Activated CD8-positive, alpha-beta memory T cell treated with anti-CD3 and anti-CD28 coated beads, Interleukin-2, amount 50 U/mL, for 1 hour (primary cell): ENCODE data around the gene PDX1.

ENCODE experiments used
- DNase-seq: peaks from one replicate; pipeline ENCODE4 v3.0.0-alpha.2; 2020; ENCODE audit errors: extremely low read depth

The PDX1 gene

GRCh38 chr13:27970382-27971235, 50.8 kb downstream of the PDX1 start:
- DNase-seq: no peak

DNA sequence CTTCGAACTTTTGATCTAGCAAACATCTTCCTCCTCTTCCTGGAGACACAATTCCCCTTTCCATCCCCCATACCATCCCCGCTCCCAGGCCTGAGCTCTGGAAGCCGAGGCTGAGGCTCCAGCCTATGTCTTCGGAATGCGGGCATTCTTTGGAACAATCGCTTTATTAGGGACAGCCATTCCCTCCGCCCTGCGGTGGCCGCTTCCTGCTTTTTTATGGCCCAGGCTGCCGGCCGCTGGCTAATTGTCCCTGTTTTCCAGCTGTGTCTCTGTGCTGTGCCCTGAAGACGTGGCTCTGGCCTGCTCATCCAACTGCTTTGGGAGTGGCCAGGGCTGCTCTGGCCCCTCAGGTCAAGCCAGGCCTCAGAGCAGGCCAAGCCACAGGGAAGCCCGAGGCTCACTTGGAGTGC, 51.4 kb downstream of the PDX1 start:
- no peak for DNase-seq

DNA sequence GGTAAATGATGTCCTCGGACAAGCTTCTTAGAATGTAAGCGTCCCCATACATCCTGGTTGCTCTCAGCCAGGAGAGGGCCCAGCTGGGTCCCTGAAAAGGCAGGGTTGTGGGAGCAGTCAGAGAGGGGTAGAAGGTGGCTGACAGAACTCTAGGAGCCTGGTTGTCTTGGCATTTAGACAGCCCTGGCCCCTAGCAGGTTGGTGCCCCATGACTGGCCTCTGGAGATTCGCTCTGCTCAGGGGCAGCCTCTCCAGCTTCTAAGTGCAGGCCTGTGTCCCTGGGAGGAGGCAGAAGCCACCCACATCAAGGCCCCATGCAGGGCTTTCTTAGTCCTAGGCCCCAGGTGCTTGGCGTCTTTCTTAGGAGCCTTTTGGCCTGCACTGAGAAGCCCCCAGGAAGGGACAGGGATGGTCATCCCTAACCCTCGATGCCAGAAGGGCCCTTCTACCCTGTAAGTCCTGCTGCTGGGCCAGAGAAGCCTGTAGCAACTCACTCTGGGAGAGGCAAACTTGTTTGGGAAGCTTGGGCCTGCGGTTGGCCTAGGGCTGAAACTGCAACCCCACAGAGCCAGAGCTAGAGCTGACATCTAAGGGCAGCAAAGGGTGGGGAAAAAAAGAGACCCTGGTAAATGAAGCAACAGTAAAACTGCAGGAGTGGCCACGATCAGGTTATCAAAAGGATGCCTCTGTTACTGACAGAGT, 52.1 kb downstream of the PDX1 start:
- no peak for DNase-seq

DNA sequence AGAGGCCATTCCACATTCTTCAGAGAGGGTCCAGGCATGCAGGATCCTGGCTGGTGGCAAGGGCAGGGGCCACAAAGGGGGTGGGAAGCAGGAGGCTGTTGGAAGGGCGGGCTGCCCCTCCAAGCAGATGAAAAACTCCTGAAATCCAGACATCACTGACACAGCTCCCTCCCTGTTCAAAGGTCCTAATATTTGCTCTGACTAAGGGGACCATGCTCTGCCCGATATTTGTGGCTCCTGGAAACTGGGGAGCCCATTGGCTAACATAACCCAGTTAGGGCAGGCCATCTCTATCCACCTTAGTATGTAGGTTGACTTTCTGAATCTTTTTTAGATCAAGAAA, 52.6 kb downstream of the PDX1 start:
- no peak for DNase-seq

DNA sequence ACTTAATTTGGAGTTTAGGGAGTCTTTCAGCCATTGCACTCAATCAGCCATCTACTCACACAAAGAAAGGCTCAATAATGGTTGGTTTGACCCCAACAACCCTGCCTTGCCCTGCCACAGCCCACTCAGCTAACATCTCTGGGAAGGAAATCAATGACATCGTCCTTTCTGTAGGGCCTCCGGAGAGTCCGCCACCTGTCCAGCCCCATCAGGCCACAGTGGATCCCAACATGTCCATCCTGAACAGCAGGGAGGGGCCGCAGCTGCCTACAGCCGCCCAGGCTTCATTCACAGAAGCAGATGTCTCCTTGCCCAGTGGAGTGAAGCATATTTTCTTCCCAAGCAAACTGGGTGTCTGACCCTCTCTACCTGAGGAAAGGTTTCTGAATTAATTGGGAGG, 53.5 kb downstream of the PDX1 start:
- DNase-seq: no peak

GRCh38 chr13:27973961-27974662, 54.3 kb downstream of the PDX1 start:
- no peak for DNase-seq
